ENCODE data around the gene ANGPTL5.
"Not testable (repeated sequence)": the region's sequence is repeated elsewhere in the genome, so short reads cannot be mapped to it uniquely, and the experiment has no call there.

ANGPTL5 gene

DNA sequence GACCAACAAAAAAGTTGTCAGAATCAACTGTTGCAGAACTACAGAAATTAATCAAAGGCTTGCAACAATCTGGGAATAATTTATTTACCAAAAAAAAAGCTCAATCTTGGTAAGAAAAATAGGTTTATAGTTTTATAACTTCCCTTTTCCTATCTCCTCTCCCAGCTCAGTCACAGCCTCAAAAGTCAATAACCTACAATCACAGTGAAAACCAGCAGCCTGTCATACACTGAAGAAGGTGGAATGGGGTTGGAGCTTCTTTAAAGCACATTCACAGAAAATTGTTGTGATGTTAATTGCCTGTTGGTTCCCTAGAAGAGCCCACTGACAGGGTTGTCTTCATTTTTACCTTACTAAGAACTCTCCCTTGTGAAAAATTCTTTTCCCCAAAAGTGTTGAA is 52.2 kb downstream of the ANGPTL5 start:
- H3K27me3 ChIP-seq (ENCODE audit: control insufficient read depth in 1 of 2, insufficient read depth in 2 of 2, low read length in 2 of 2), result no peaks in the 10 kb centered on the region
- peaks cover 22 to 24% of the 10 kb centered on the region in 2 donors for H3K4me1 ChIP-seq (ENCODE audit: control insufficient read depth in 1 of 2, insufficient read depth in 2 of 2, low read length in 2 of 2)
- H3K9me3 ChIP-seq (ENCODE audit: control insufficient read depth in 1 of 2, low read length in 2 of 2), result peaks cover 0 to 3% of the 10 kb centered on the region in 2 donors
- no peak overlapping the region for H3K27ac ChIP-seq (ENCODE audit: low read depth, low read length)
- H3K4me3 ChIP-seq (ENCODE audit: low read depth in 1 of 2, low read length in 2 of 2), result no peak overlapping the region
- H3K36me3 ChIP-seq (ENCODE audit: control insufficient read depth in 1 of 2, insufficient read depth in 2 of 2, low read length in 2 of 2), result no peaks in the 10 kb centered on the region
- H3K9ac ChIP-seq (ENCODE audit: low read depth in 1 of 2, low read length in 2 of 2), result no peak overlapping the region

DNA sequence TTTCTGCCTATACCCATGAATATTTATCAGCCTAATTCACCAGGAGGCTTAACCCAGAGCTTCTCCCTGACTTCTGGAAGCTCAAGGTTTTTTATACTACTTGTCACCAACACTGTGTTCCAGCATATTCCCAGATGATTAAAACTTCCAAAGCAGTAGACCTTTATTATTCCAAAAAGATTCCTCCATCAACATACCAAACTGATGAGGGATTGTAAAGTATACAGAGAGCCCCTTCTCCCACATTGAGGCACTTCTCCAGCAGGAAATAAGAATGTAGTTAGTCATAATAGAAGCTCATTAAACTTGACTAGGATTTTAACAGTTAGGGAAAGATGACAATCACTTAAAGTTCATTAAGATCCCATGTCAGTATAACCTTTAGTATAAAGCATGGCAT is 53.0 kb downstream of the ANGPTL5 start:
- no peak overlapping the region for H3K9ac ChIP-seq (ENCODE audit: low read depth in 1 of 2, low read length in 2 of 2)
- H3K27me3 ChIP-seq (ENCODE audit: control insufficient read depth in 1 of 2, insufficient read depth in 2 of 2, low read length in 2 of 2), result no peaks in the 10 kb centered on the region
- H3K4me1 ChIP-seq (ENCODE audit: control insufficient read depth in 1 of 2, insufficient read depth in 2 of 2, low read length in 2 of 2), result peaks cover 21 to 24% of the 10 kb centered on the region in 2 donors
- H3K27ac ChIP-seq (ENCODE audit: low read depth, low read length), result no peak overlapping the region
- peaks cover 0 to 3% of the 10 kb centered on the region in 2 donors for H3K9me3 ChIP-seq (ENCODE audit: control insufficient read depth in 1 of 2, low read length in 2 of 2)
- H3K36me3 ChIP-seq (ENCODE audit: control insufficient read depth in 1 of 2, insufficient read depth in 2 of 2, low read length in 2 of 2), result no peaks in the 10 kb centered on the region
- no peak overlapping the region for H3K4me3 ChIP-seq (ENCODE audit: low read depth in 1 of 2, low read length in 2 of 2)

- no peak overlapping the region for H3K27ac ChIP-seq (ENCODE audit: low read depth, low read length)
- no peaks in the 10 kb centered on the region for H3K27me3 ChIP-seq (ENCODE audit: control insufficient read depth in 1 of 2, insufficient read depth in 2 of 2, low read length in 2 of 2)
- no peak overlapping the region for H3K4me3 ChIP-seq (ENCODE audit: low read depth in 1 of 2, low read length in 2 of 2)
- H3K9ac ChIP-seq (ENCODE audit: low read depth in 1 of 2, low read length in 2 of 2), result no peak overlapping the region
- H3K9me3 ChIP-seq (ENCODE audit: control insufficient read depth in 1 of 2, low read length in 2 of 2), result peaks cover 0 to 3% of the 10 kb centered on the region in 2 donors
- H3K36me3 ChIP-seq (ENCODE audit: control insufficient read depth in 1 of 2, insufficient read depth in 2 of 2, low read length in 2 of 2), result no peaks in the 10 kb centered on the region
- peaks cover 13 to 19% of the 10 kb centered on the region in 2 donors for H3K4me1 ChIP-seq (ENCODE audit: control insufficient read depth in 1 of 2, insufficient read depth in 2 of 2, low read length in 2 of 2)
Measured at GRCh38 chr11:101862391-101863233, 53.7 kb downstream of the ANGPTL5 start.

GRCh38 chr11:101860696-101861427 is 55.5 kb downstream of the ANGPTL5 start:
- Histone ChIP-seq H3K9ac (ENCODE audit: low read depth in 1 of 2, low read length in 2 of 2) (no peak overlapping the region), H3K27me3 (ENCODE audit: control insufficient read depth in 1 of 2, insufficient read depth in 2 of 2, low read length in 2 of 2) (no peaks in the 10 kb centered on the region), H3K27ac (ENCODE audit: low read depth, low read length) (no peak overlapping the region), H3K4me1 (ENCODE audit: control insufficient read depth in 1 of 2, insufficient read depth in 2 of 2, low read length in 2 of 2) (peaks cover 0 to 4% of the 10 kb centered on the region in 2 donors), H3K36me3 (ENCODE audit: control insufficient read depth in 1 of 2, insufficient read depth in 2 of 2, low read length in 2 of 2) (no peaks in the 10 kb centered on the region), H3K9me3 (ENCODE audit: control insufficient read depth in 1 of 2, low read length in 2 of 2) (peaks cover 0 to 3% of the 10 kb centered on the region in 2 donors), H3K4me3 (ENCODE audit: low read depth in 1 of 2, low read length in 2 of 2) (no peak overlapping the region)

DNA sequence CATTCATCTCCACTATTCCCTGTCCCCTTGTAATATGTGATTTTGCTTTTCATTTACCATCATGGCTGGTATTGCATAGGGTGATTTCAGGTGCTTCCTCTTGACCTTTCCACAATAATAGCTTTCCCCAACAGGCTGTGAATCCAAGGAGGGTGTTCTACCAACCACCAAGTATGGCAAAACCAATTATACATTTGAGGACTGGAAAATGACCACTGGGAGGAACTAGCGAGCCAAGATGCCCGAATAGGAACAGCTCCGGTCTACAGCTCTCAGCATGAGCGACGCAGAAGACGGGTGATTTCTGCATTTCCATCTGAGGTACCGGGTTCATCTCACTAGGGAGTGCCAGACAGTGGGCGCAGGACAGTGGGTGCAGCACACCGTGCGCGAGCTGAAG is 64.1 kb downstream of the ANGPTL5 start:
- not testable (repeated sequence) for H3K9me3 ChIP-seq (ENCODE audit: control insufficient read depth in 1 of 2, low read length in 2 of 2); H3K27me3 ChIP-seq (ENCODE audit: control insufficient read depth in 1 of 2, insufficient read depth in 2 of 2, low read length in 2 of 2); H3K27ac ChIP-seq (ENCODE audit: low read depth, low read length); H3K4me1 ChIP-seq (ENCODE audit: control insufficient read depth in 1 of 2, insufficient read depth in 2 of 2, low read length in 2 of 2); H3K4me3 ChIP-seq (ENCODE audit: low read depth in 1 of 2, low read length in 2 of 2); H3K9ac ChIP-seq (ENCODE audit: low read depth in 1 of 2, low read length in 2 of 2); H3K36me3 ChIP-seq (ENCODE audit: control insufficient read depth in 1 of 2, insufficient read depth in 2 of 2, low read length in 2 of 2)

DNA sequence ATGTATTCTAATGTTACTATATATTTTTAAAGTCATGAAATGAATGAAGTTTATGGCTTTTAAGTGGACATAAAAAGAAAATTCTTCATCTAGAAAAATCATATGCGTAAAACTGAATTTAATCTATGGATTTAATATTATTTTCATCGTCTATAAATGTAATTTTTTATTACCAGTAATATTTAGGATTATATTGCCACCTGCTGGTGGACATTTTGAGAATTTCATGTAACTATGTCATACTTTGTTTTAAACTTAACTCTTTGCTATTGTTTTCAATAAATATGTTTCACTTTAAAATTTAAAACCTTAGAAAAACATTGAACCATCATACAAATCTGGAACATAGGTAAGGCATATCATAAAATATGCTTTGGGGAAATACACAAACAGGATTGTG is 68.1 kb downstream of the ANGPTL5 start:
- Histone ChIP-seq H3K27ac (ENCODE audit: low read depth, low read length) (no peak overlapping the region), H3K4me1 (ENCODE audit: control insufficient read depth in 1 of 2, insufficient read depth in 2 of 2, low read length in 2 of 2) (no peaks in the 10 kb centered on the region), H3K27me3 (ENCODE audit: control insufficient read depth in 1 of 2, insufficient read depth in 2 of 2, low read length in 2 of 2) (no peaks in the 10 kb centered on the region), H3K36me3 (ENCODE audit: control insufficient read depth in 1 of 2, insufficient read depth in 2 of 2, low read length in 2 of 2) (no peaks in the 10 kb centered on the region), H3K4me3 (ENCODE audit: low read depth in 1 of 2, low read length in 2 of 2) (no peak overlapping the region), H3K9ac (ENCODE audit: low read depth in 1 of 2, low read length in 2 of 2) (no peak overlapping the region), H3K9me3 (ENCODE audit: control insufficient read depth in 1 of 2, low read length in 2 of 2) (no peaks in the 10 kb centered on the region)

DNA sequence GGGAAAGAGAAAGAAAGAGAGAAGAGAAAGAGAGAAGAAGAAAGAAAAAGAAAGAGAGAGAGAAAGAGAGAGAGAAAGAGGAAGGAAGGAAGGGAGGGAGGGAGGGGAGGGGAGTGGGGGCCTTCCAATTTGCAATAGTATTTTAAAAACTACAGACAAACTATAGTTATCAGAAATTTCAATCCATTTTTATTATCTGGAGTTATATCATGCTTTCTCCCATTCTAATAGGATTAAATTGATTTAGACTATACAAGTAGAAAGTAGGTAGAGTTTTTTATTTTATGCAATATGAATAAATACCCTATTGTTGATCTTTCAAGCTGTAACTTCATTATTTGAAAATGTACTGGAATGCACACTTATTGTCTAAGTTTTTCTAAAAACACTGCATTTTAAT is 71.7 kb downstream of the ANGPTL5 start:
- no peaks in the 10 kb centered on the region for H3K9me3 ChIP-seq (ENCODE audit: control insufficient read depth in 1 of 2, low read length in 2 of 2)
- no peak overlapping the region for H3K9ac ChIP-seq (ENCODE audit: low read depth in 1 of 2, low read length in 2 of 2)

DNA sequence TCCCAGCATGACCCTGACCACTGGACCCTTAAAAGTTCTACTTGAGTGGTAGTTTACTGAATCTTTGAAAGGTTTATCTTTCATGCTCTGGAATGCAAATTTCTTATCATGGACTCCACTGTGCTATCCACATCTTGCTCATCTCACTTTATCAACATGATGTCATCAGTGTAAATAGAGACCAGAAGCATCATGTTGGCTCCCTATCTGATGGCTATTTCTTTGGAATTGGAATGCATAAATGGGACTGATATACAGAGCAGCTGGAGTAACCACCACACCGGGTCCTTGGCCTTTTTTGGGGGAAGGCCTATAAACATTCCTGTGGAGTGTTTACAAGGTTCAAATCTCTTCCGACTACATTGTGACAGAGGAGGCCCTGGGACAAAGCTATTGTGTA is 75.6 kb downstream of the ANGPTL5 start:
- H3K27ac ChIP-seq (ENCODE audit: low read depth, low read length), result no peak overlapping the region
- H3K9ac ChIP-seq (ENCODE audit: low read depth in 1 of 2, low read length in 2 of 2), result no peak overlapping the region
- no peaks in the 10 kb centered on the region for H3K27me3 ChIP-seq (ENCODE audit: control insufficient read depth in 1 of 2, insufficient read depth in 2 of 2, low read length in 2 of 2)
- H3K36me3 ChIP-seq (ENCODE audit: control insufficient read depth in 1 of 2, insufficient read depth in 2 of 2, low read length in 2 of 2), result no peaks in the 10 kb centered on the region
- H3K9me3 ChIP-seq (ENCODE audit: control insufficient read depth in 1 of 2, low read length in 2 of 2), result no peaks in the 10 kb centered on the region
- no peak overlapping the region for H3K4me3 ChIP-seq (ENCODE audit: low read depth in 1 of 2, low read length in 2 of 2)
- no peaks in the 10 kb centered on the region for H3K4me1 ChIP-seq (ENCODE audit: control insufficient read depth in 1 of 2, insufficient read depth in 2 of 2, low read length in 2 of 2)

More for the DNA sequence above, 71.7 kb downstream of the ANGPTL5 start:
- Histone ChIP-seq H3K4me3 (ENCODE audit: low read depth in 1 of 2, low read length in 2 of 2) (no peak overlapping the region), H3K36me3 (ENCODE audit: control insufficient read depth in 1 of 2, insufficient read depth in 2 of 2, low read length in 2 of 2) (no peaks in the 10 kb centered on the region), H3K4me1 (ENCODE audit: control insufficient read depth in 1 of 2, insufficient read depth in 2 of 2, low read length in 2 of 2) (no peaks in the 10 kb centered on the region), H3K27me3 (ENCODE audit: control insufficient read depth in 1 of 2, insufficient read depth in 2 of 2, low read length in 2 of 2) (no peaks in the 10 kb centered on the region), H3K27ac (ENCODE audit: low read depth, low read length) (no peak overlapping the region)
